HEK293 (cell line): ENCODE measurements around the gene ELN.

ENCODE experiments used
- FEZF1 ChIP-seq: fragments of 450-650 bp; formaldehyde crosslinking; IDR thresholded peaks from 2 replicates; pipeline ENCODE4 v1.5.1; 2016; ENCODE audit warnings: missing biosample characterization, missing genetic modification characterization
- HOXD13 ChIP-seq: sonication (generic); formaldehyde crosslinking; IDR thresholded peaks from 2 replicates; pipeline ENCODE4 v1.8.0; 2022; ENCODE audit warnings: missing genetic modification reagents, borderline replicate concordance
- TCF7L2 ChIP-seq: IDR thresholded peaks from 2 replicates; pipeline ENCODE4 v1.6.1; 2011; ENCODE audit warnings: low read depth, mild to moderate bottlenecking, inconsistent platforms, low read length, moderate library complexity, borderline replicate concordance
- YY1 ChIP-seq: fragments of 450-650 bp; formaldehyde crosslinking; IDR thresholded peaks from 2 replicates; pipeline ENCODE4 v1.5.1; 2018; ENCODE audit warnings: missing biosample characterization, missing genetic modification characterization
- ZNF266 ChIP-seq: fragments of 450-650 bp; formaldehyde crosslinking; IDR thresholded peaks from 2 replicates; pipeline ENCODE4 v1.5.1; 2016; ENCODE audit warnings: missing biosample characterization, missing genetic modification characterization, low read depth
- TF ChIP-seq, protein P1 (sequence below): fragments of 450-650 bp; formaldehyde crosslinking; IDR thresholded peaks from 2 replicates; pipeline ENCODE4 v1.5.1; 2016; ENCODE audit warnings: missing biosample characterization, missing genetic modification characterization
- TF ChIP-seq, protein P2 (sequence below): fragments of 450-650 bp; formaldehyde crosslinking; IDR thresholded peaks from 2 replicates; pipeline ENCODE4 v1.5.1; 2016; ENCODE audit warnings: missing biosample characterization, missing genetic modification characterization

DNA sequence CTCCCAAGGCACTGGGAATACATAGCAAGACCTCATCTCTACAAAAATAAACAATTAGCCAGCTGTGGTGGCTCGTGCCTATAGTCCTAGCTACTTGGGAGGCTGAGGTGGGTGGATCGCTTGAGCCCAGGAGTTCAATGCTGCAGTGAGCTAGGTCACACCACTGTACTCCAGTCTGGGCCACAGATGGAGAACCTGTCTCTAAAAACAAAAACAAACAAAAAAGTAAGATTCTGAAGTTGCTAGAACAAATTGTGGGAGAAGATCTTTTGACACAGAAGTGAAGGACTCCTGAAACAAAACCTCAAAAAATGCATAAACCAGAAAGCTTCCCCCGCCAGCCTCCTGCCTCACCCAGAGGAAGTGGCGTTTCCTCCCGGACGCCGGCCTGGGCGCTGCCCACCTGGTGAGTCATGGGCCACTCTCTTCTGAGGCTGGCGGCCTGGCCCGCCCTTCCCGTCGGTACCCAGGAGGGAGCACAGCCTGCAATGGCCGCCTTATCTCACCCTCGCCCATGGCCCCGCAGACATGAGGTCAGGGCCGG lies 25.4 kb upstream of the ELN start:
- TF ChIP-seq YY1 (no peak), ZNF266 (no peak), FEZF1 (no peak), TCF7L2 (no peak), HOXD13 (CRISPR knock-in tag) (no peak)
- TF ChIP-seq, protein P1, sequence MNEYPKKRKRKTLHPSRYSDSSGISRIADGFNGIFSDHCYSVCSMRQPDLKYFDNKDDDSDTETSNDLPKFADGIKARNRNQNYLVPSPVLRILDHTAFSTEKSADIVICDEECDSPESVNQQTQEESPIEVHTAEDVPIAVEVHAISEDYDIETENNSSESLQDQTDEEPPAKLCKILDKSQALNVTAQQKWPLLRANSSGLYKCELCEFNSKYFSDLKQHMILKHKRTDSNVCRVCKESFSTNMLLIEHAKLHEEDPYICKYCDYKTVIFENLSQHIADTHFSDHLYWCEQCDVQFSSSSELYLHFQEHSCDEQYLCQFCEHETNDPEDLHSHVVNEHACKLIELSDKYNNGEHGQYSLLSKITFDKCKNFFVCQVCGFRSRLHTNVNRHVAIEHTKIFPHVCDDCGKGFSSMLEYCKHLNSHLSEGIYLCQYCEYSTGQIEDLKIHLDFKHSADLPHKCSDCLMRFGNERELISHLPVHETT (tag by site-specific recombination) = no peak
- TF ChIP-seq, protein P2, sequence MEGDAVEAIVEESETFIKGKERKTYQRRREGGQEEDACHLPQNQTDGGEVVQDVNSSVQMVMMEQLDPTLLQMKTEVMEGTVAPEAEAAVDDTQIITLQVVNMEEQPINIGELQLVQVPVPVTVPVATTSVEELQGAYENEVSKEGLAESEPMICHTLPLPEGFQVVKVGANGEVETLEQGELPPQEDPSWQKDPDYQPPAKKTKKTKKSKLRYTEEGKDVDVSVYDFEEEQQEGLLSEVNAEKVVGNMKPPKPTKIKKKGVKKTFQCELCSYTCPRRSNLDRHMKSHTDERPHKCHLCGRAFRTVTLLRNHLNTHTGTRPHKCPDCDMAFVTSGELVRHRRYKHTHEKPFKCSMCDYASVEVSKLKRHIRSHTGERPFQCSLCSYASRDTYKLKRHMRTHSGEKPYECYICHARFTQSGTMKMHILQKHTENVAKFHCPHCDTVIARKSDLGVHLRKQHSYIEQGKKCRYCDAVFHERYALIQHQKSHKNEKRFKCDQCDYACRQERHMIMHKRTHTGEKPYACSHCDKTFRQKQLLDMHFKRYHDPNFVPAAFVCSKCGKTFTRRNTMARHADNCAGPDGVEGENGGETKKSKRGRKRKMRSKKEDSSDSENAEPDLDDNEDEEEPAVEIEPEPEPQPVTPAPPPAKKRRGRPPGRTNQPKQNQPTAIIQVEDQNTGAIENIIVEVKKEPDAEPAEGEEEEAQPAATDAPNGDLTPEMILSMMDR (tag by site-specific recombination) = no peak
